Esophagus muscularis mucosa (tissue), 3 donors: ENCODE measurements around the gene TMEM45A.

Source experiments
- CTCF ChIP-seq, 3 experiments: fragments of 200-600 bp in 2 of 3; fragments of 450-650 bp in 1 of 3; sonication (generic) in 2 of 3; IDR thresholded peaks; one replicate each; pipeline ENCODE4 v1.5.1; 2017 to 2019; ENCODE audit warnings: antibody characterized with exemption in 3 of 3, mild to moderate bottlenecking in 2 of 3, moderate library complexity in 1 of 3
- POLR2A ChIP-seq: fragments of 450-650 bp; IDR thresholded peaks from one replicate; pipeline ENCODE4 v1.6.1; 2017; ENCODE audit warnings: antibody characterized with exemption, moderate library complexity, mild to moderate bottlenecking, low read depth
- POLR2AphosphoS5 ChIP-seq, 2 donors: sonication (generic); formaldehyde crosslinking; IDR thresholded peaks; one replicate each; pipeline ENCODE4 v1.6.1; 2017; ENCODE audit warnings: antibody characterized with exemption in 2 of 2

DNA sequence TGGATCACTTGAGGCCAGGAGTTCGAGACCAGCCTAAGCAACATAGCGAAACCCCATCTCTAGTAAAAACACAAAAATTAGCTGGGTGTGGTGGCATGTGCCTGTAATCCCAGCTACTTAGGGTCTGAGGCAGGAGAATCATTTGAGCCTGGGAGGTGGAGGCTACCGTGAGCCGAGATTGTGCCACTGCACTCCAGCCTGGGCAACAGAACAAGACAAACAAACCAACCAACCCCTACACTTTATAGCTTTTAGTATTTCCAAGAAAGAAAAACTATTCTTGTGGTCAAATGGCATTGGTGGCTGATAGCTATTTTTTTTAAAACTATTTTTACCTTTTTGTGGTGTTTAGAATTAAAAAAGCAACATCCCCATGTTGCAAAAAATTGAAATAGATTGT lies 7.2 kb downstream of the TMEM45A start:
- TF ChIP-seq POLR2A: no peak
- TF ChIP-seq CTCF (IDR thresholded peaks at IDR 0.05): no peak
- TF ChIP-seq POLR2AphosphoS5 (IDR thresholded peaks at IDR 0.05): no peak
